Heart left ventricle (tissue), 13 donors: ENCODE measurements around the gene YY1AP1.
"Not testable (repeated sequence)": the region's sequence is repeated elsewhere in the genome, so short reads cannot be mapped to it uniquely, and the experiment has no call there.

Experiments
- CTCF ChIP-seq, 12 donors: fragments of 200-600 bp; sonication (generic) in 4 of 12; IDR thresholded peaks; one replicate each; pipeline versions ENCODE4 v1.5.0 to v1.8.0; 2018 to 2022; ENCODE audit warnings: antibody characterized with exemption in 12 of 12, mild to moderate bottlenecking in 5 of 12
- POLR2A ChIP-seq, 2 donors: fragments of 450-650 bp; IDR thresholded peaks; one replicate each; pipeline ENCODE4 v1.6.1; 2017; ENCODE audit warnings: antibody characterized with exemption in 2 of 2, mild to moderate bottlenecking in 2 of 2, moderate library complexity in 2 of 2
- donor health status: ischemic (EF 13 %, LVEDD 7.1; RV severe dilation, severe dysfunction).
- donor health status: DM: no; HTN: yes; CAD: no.
- donor health status: DM: no; HTN: no; CAD: no.
- donor health status: ischemic (EF 25% LVEDD 6.9; RV normal size, moderate dysfunction).
- donor health status: ischemic (EF 25% LVEDD 5.7; RV mildly dilated, moderate dysfunction).
- donor health status: ischemic (EF 35%, LVEDD 5.7; RV mildly dilated, moderate dysfunction).
- donor health status: nonischemic (EF 11% LVEDD 7.7; RV severe dilation, severe dysfunction).
- donor health status: DM: yes; HTN: yes; CAD: no.
- donor health status: PGD.
- donor health status: ischemic (EF 29% LVEDD 5.4; RV normal size, mild dysfunction).
- donor health status: nonischemic (EF 23%, LVEDD 6.1; RV moderate dilation, normal function).

GRCh38 chr1:155689081-155689607 lies 570 bp upstream of the YY1AP1 start, which contains the start of gene DAP3:
- TF ChIP-seq CTCF (IDR thresholded peaks at IDR 0.05): not testable (repeated sequence)
- TF ChIP-seq POLR2A (IDR thresholded peaks at IDR 0.05): peak in 1 of 2 donors; percentile 29
